Suprapubic skin (tissue), 4 donors: ENCODE results near the gene ARL13B. TPM values are rescaled to one million over a fixed set of nuclear protein-coding genes. Genes with fewer than 3 reads are reported as not detected.

Experiments
- DNase-seq, 2 donors: peaks; one replicate each; pipeline ENCODE4 v3.0.0-alpha.2; 2019; ENCODE audit warnings: low spot score in 2 of 2
- H3K27ac ChIP-seq: fragments of 200-600 bp; sonication (generic); one replicate; pipeline ENCODE4 v1.5.1; 2019
- H3K27me3 ChIP-seq: fragments of 200-600 bp; sonication (generic); one replicate; pipeline ENCODE4 v1.5.1; 2019
- H3K36me3 ChIP-seq: fragments of 200-600 bp; sonication (generic); one replicate; pipeline ENCODE4 v1.5.1; 2019
- H3K4me1 ChIP-seq: fragments of 200-600 bp; sonication (generic); one replicate; pipeline ENCODE4 v1.5.1; 2019
- H3K4me3 ChIP-seq: fragments of 200-600 bp; sonication (generic); one replicate; pipeline ENCODE4 v1.5.1; 2019; ENCODE audit warnings: mild to moderate bottlenecking
- H3K9me3 ChIP-seq: fragments of 200-600 bp; sonication (generic); one replicate; pipeline ENCODE4 v1.5.1; 2019
- EP300 ChIP-seq: sonication (generic); formaldehyde crosslinking; IDR thresholded peaks from one replicate; pipeline ENCODE4 v1.6.1; 2017; ENCODE audit warnings: antibody characterized with exemption
- POLR2A ChIP-seq, 2 donors: fragments of 450-650 bp; IDR thresholded peaks; one replicate each; pipeline ENCODE4 v1.6.1; 2017; ENCODE audit warnings: antibody characterized with exemption in 2 of 2, mild to moderate bottlenecking in 2 of 2, moderate library complexity in 2 of 2
- POLR2AphosphoS5 ChIP-seq, 3 donors: sonication (generic); formaldehyde crosslinking; IDR thresholded peaks; one replicate each; pipeline ENCODE4 v1.6.1; 2017; ENCODE audit warnings: antibody characterized with exemption in 3 of 3
- WGBS: methylation state at CpG from one replicate; pipeline ENCODE4 v1.1.5; 2018; 5-methylcytosine and 5-hydroxymethylcytosine counted together
- total RNA-seq, 4 donors: library from RNA; depleted of rRNA; stranded (reverse); fragments of >200 nt; gene quantifications; one replicate each; pipeline ENCODE4 v1.1.0, GENCODE V29; 2016
- TF ChIP-seq, protein P1 (sequence below), 2 donors: fragments of 200-600 bp in 1 of 2; fragments of 450-650 bp in 1 of 2; sonication (generic) in 1 of 2; IDR thresholded peaks; one replicate each; pipeline ENCODE4 v1.5.1; 2016 to 2019; ENCODE audit warnings: antibody characterized with exemption in 2 of 2, mild to moderate bottlenecking in 1 of 2, moderate library complexity in 1 of 2

Gene ARL13B
- total RNA-seq, 4 donors from 2014 or later: 5.7 to 8.2 (median 6.3) TPM

DNA sequence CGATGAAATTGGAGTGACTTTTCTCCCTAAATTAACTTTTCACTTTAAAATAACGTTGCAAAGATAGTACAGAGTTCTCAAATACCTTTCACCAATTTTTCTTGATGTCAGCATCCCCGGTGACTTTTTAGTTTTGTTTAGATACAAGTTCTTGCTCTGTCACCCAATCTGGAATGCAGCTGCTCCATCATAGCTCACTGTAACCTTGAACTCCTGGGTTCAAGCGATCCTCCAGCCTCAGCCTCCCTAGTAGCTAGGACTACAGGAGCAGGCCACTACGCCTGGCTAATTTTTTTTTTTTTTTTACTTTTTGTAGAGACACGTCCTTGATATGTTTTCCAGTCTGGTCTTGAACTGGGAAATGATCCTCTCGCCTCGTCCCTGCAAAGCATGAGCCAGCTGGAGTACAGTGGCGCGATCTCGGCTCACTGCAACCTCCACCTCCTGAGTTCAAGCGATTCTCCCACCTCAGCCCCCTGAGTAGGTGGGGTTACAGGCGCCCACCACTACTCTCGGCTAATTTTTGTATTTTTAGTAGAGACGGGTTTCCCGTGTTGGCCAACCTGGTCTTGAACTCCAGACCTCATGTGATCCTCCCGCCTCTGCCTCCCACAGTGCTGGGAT lies 83.7 kb downstream of the ARL13B start:
- H3K36me3 ChIP-seq: peaks cover 13% of the 10 kb centered on the region
- peak overlapping the region; percentile 97 for H3K27ac ChIP-seq
- H3K4me3 ChIP-seq: peak overlapping the region; percentile 84
- no peaks in the 10 kb centered on the region for H3K9me3 ChIP-seq
- WGBS: 32% methylated on average over 17 of the region's 17 CpGs
- TF ChIP-seq EP300 (no peak), POLR2AphosphoS5 (IDR thresholded peaks at IDR 0.05) (no peak), POLR2A (IDR thresholded peaks at IDR 0.05) (no peak)
- TF ChIP-seq, protein P1, sequence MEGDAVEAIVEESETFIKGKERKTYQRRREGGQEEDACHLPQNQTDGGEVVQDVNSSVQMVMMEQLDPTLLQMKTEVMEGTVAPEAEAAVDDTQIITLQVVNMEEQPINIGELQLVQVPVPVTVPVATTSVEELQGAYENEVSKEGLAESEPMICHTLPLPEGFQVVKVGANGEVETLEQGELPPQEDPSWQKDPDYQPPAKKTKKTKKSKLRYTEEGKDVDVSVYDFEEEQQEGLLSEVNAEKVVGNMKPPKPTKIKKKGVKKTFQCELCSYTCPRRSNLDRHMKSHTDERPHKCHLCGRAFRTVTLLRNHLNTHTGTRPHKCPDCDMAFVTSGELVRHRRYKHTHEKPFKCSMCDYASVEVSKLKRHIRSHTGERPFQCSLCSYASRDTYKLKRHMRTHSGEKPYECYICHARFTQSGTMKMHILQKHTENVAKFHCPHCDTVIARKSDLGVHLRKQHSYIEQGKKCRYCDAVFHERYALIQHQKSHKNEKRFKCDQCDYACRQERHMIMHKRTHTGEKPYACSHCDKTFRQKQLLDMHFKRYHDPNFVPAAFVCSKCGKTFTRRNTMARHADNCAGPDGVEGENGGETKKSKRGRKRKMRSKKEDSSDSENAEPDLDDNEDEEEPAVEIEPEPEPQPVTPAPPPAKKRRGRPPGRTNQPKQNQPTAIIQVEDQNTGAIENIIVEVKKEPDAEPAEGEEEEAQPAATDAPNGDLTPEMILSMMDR (IDR thresholded peaks at IDR 0.05): no peak
- peaks cover 28% of the 10 kb centered on the region for H3K4me1 ChIP-seq
- H3K27me3 ChIP-seq: no peaks in the 10 kb centered on the region
- DNase-seq: no peak

DNA sequence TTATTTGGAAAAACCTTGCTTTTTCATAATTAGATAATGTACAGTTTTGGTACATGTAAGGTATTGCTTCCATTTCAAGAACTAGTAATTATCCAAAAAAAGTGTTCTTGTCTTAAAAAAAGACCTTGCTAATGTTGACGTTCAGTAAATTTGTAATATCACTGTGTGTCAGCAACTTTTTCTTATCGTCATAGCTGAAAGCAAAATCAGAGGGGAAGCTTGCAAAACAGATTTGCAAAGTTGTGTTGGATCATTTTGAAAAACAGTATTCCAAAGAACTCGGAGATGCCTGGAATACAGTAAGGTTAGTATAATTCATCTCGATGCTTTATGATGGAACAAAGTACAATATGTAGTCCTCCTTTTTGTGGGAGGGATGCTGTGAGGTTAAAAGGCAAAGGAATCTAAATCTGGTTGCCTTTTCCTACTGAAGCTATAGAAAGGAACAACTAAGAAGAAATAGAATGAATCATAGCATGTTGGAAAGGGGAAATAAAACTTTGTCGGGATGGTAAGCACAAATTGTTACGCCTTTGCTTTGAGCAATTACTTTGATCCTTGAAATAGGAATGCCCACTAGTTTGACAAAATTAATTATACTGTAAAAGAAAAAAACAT lies 84.4 kb downstream of the ARL13B start:
- H3K27me3 ChIP-seq: no peaks in the 10 kb centered on the region
- H3K4me1 ChIP-seq: peaks cover 32% of the 10 kb centered on the region
- H3K36me3 ChIP-seq: peaks cover 13% of the 10 kb centered on the region
- H3K27ac ChIP-seq: peak overlapping the region; percentile 97
- no peaks in the 10 kb centered on the region for H3K9me3 ChIP-seq
- no peak for DNase-seq
- 73% methylated on average over 6 of the region's 6 CpGs for WGBS
- TF ChIP-seq EP300 (no peak), POLR2A (IDR thresholded peaks at IDR 0.05) (no peak), POLR2AphosphoS5 (IDR thresholded peaks at IDR 0.05) (no peak)
- TF ChIP-seq, protein P1 (IDR thresholded peaks at IDR 0.05): no peak
- H3K4me3 ChIP-seq: no peak overlapping the region

DNA sequence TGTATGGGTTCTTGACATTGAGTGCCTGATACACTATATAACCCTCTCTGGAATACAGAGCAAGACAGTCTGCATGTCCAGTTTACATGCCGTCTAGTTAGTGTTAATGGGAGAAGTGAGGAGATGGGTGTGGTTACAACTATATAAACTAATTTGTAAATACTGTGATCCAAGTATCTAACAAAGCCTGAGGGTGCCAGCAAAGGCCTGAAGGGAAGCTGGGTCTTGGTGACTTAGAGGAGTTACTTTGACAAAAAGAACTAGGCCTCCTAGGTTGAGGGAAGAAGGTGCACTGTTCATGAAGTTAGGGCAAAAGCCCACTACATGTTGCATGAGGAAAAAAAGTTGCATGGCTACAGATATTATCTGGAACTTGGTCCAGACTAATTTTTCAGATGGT lies 85.2 kb downstream of the ARL13B start:
- TF ChIP-seq POLR2AphosphoS5 (IDR thresholded peaks at IDR 0.05) (no peak), EP300 (no peak), POLR2A (IDR thresholded peaks at IDR 0.05) (no peak)
- TF ChIP-seq, protein P1 (IDR thresholded peaks at IDR 0.05): no peak
- Histone ChIP-seq H3K4me3 (no peak overlapping the region), H3K9me3 (no peaks in the 10 kb centered on the region), H3K36me3 (peaks cover 8% of the 10 kb centered on the region), H3K27ac (no peak overlapping the region), H3K27me3 (no peaks in the 10 kb centered on the region), H3K4me1 (peaks cover 32% of the 10 kb centered on the region)
- WGBS: 17% methylated on average over 1 of the region's 1 CpG
- DNase-seq: no peak

DNA sequence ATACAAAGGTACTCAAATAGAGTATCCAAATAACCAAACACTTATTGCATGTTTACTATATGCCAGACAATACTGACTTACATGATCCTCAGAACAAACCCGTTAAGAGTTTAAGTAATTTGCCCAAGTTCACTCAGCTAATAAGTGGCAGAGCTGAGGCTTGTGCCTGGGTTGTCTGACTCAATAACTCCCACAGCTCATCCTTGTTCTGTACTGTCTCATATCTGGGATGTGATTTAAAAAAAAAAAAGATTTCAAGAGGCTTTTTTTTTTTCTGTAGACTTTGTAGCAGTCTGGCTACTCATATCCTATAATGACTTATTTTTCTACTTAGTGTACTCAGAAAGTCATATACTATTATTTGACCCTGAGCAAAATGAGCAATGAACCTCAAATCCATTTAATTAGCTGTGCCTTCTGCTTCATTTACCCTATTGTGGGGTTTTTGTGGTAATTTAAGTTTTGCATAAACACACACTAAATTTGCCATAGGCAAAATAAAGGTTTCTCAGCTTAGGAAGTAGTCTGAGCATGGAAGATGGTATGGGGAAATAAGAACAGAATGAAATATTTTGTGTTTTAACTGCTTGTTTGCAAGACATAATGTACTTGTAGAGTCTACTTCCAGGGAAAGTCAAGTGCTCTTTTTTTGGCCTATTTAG lies 86.0 kb downstream of the ARL13B start:
- TF ChIP-seq POLR2A (IDR thresholded peaks at IDR 0.05): no peak
- TF ChIP-seq POLR2AphosphoS5 (IDR thresholded peaks at IDR 0.05): no peak
- no peak for TF ChIP-seq EP300
- TF ChIP-seq, protein P1 (IDR thresholded peaks at IDR 0.05): no peak
- Histone ChIP-seq H3K36me3 (peaks cover 4% of the 10 kb centered on the region), H3K4me1 (peaks cover 32% of the 10 kb centered on the region), H3K4me3 (no peak overlapping the region), H3K27me3 (no peaks in the 10 kb centered on the region), H3K27ac (no peak overlapping the region), H3K9me3 (no peaks in the 10 kb centered on the region)
- WGBS: 92% methylated on average over 1 of the region's 1 CpG
- no peak for DNase-seq
